Muscle of back (tissue), 11 donors: ENCODE data around the gene FIGNL2. TPM values are rescaled to one million over a fixed set of nuclear protein-coding genes. Genes with fewer than 3 reads are reported as not detected.
"Not testable (repeated sequence)": the region's sequence is repeated elsewhere in the genome, so short reads cannot be mapped to it uniquely, and the experiment has no call there.

ENCODE experiments used
- DNase-seq, 3 donors: peaks; one replicate each; pipeline versions ENCODE4 v3.0.0 to v3.0.0-alpha.2; 2013
- polyA plus RNA-seq, 10 donors: library from polyadenylated mRNA; unstranded; fragments of 120-200 nt; gene quantifications; one replicate each; pipeline ENCODE4 v1.2.1, GENCODE V29; 2013; ENCODE audit not compliant: insufficient read length in 10 of 10

FIGNL2 gene
- polyA plus RNA-seq, 10 donors: 0.41 to 1.4 (median 0.86) TPM

DNA sequence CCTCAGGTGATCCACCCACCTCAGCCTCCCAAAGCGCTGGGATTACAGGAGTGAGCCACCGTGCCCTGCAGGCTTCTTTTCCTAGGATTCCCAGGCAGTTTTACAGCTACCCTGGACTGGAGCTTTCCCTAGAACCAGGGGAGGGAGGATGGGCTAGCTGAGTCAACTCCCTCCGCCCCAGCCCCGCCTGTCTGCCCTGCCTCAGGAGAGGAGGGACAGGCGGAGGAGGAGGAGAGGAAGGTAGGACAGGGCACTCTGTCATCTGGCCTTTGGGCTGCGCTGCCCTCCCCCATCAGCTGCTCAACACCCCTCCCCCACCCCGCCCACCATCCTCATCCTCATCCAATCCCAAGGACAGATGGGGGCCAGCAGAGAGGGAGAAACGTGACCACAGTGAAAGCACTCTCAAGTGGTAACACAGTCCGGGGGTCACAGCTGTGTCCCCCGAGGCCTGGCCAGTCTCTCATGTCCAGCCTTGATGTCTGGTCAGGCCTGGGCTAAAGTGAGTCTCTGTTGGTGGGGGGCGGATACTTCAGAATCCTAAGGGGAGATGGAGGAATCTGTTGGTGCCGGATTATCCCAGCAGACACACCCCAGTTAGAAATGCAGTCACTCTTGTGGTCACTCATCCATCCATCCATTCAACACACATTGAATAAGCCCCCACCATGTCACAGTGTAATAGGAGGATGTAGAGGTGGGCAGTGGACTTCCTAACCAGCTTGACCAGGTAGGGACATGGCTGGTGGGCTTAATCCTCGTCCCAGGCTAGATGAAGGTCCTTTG, 12.3 kb downstream of the FIGNL2 start:
- DNase-seq: no peak

DNA sequence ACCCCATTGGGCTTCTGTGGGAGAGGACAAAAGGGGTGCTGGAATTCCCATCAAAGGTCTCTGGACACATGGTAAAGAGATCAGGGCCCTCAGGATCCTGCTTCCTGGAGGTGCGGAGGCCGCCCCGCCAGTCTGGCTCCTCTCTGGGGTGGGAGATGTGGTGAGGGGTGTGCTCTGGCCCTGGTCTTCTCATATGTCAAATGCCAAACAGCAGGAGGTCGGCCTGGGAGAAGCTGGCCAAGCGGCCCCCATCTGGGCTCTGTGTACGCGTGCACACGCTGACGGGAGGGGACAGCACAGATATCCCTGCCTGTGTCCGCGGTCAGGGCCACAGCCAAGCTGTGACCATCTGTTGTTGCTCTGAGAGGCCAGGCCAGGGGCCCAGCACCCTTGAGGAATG, 14.1 kb downstream of the FIGNL2 start:
- DNase-seq: no peak

DNA sequence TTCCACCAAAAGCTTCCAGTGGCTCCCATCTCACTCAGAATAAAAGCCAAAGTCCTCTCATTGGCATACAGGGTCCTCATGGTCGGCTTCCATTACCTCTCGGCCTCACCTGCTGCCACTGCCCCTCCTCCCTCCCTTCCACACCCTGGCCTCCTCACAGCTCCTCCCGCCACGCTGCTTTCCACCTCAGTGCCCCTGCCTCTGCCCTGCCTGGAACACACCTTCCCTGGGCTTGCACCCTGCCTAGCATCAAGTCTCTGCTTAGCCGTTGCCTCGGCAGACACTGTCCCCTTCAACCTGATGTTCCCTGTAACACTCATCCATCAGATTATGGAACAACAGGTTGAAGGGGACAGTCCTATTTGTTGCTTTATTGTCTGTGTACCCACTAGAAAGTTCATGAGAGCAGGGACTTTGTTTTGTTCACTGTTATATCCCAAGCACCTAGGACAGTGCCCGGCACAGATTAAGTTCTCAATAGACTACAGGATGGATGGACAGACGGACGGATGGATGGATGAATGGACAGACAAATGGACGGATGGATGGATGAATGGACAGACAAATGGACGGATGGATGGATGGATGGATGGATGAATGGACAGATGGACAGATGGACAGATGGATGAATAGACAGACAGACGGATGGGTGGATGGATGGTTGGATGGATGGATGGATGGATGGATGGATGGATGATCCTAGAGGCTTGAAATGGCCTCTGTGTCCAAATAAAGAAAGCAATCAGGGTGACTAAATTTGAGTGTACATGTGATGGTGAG, 14.9 kb downstream of the FIGNL2 start:
- DNase-seq: no peak

DNA sequence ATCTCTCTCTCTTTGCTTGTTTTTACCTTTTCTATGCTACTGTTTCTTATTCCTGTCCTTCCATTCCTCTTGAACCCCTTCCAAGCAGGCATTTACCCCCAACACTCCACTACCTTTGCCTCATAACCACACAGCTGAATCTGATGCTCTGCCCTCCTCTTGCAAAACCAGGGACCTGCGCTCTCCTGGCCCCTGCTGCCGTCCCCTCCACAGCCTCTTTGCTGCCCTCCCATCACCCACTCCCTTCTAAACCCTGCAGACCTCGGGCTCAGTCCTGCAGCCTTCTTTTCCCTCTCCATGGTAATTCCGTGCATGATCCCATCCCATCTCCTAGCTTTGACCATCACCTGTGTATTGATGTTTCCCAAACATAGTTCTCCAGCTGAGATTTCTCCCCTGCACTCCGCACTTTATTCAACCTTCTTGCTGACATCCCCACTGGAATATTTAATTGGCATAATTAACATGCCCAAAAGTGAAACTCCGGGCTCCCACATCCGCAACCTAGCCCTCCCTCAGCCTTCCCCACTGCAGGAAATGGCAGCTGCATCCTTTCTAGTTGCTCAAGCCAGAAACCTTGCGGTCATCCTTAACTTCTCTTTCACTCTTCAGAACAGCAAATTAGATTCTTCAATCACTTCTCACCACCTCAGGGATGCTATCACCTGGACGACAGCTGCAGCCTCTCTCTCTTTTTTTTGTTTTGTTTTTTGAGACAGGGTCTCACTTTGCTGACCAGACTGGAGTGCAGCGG, 16.0 kb downstream of the FIGNL2 start:
- no peak for DNase-seq

DNA sequence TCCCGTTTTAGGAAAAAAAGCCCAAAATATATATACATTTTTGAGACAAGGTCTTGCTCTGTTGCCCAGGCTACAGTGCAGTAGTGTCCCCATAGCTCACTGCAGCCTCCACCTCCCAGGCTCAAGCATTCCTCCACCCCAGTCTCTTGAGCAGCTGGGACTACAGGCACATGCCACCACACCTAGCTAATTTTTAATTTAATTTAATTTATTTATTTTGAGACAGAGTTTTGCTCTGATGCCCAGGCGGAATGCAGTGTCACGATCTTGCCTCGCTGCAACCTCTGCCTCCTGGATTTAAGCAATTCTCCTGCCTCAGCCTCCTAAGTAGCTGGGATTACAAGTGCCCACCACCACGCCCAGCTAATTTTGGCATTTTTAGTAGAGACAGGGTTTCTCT, 16.7 kb downstream of the FIGNL2 start:
- not testable (repeated sequence) for DNase-seq

DNA sequence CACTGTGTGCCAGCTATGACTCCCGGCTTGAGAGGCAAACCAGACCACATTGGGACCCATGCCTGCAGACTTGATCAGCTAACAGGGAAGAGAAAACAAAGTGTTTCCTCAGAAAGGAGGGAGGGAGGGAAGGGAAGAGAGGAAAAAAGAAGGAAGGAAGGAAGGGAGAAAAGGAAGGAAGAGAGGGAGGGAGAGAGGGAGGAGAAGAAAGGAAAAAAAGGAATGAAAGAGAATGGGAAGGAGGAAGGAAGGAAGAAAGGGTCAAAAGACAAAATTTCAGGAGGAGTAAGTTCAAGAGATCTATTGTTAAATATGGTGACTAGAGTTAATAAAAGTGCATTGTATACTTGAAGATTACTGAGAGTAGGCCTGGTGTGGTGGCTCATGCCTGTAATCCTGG, 18.9 kb downstream of the FIGNL2 start:
- no peak for DNase-seq

DNA sequence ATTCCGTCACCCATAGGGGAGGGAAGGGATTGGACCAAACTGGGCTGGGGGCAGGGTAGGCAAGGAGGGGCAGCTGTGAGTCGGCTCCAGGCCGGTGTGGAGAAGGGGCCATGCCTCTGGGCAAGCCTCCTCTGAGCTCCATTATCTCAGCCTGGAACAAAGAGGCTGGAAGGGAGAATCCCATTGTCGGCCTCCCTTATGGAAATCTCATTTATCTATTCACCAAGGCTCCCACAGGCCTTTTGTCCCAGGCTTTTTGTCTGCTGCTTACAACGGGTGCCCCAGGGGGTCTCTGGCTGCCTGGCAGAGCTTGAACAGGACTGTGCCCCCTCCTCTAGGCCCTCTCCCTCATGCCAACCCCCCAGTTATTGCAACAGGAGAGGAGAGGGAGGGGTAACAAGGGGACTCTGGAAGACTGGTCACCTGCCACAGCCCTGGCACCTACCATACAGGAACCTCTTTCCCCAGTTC, 19.5 kb downstream of the FIGNL2 start:
- no peak for DNase-seq

DNA sequence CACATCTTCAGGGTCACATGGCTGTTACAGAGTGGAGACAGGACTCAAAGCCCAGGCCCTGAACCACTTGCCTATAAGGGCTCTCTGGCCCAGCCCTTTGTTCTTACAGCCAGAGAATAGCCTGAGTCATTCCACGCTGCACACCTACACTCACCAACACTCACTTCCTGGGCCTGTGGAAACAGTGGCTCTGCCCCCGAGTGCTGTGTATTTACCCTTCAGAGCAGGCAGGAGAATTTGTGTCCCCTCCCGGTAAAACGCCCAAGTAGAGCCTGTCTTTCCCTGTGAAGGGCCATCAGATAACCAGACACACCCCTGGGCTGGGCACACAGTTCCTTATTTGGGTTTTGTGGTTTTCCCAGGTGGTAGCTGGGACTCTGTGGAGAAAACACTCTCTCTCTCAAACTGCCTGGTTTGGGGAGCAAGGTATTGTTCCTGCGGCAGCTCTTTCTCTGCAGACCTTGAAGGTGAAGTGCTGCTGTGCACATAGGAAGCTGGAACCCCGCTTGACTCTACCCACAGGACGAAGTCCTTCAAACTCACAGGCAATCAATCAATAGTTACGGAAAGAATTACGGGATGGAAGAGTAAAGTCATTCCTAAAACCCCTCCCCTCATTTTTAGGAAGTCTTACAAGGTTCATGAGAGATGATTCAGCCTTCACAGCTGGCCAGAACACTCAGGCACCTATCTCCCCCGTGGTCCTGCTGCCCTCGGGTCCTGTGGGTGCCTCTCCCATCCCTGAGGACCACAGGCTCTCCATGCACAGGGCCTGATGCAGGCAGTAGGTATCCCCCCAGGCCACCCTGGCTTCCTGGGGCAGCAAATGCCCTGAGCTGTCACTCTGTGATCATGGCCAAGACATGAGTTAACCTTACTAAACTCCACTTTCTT, 20.3 kb downstream of the FIGNL2 start:
- DNase-seq: no peak

DNA sequence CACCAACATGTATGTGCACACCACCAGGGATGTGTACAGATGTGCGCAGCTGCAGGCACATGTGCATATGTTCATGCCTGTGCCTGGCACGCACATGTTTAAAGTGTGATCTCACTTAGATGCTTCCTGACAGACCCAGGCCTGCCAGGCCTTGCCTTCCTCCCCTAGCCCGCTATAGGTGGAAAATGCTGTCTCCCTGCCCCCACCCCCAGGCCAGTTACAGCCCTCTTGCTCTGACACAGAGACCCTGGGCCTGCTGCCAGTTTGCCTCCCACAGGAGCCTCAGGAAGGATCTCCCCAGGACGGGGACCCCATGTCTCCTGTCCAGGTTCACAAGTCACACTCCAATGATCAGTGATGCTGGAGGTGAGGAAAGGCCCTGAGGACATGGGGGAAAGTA, 21.6 kb downstream of the FIGNL2 start:
- DNase-seq: no peak

DNA sequence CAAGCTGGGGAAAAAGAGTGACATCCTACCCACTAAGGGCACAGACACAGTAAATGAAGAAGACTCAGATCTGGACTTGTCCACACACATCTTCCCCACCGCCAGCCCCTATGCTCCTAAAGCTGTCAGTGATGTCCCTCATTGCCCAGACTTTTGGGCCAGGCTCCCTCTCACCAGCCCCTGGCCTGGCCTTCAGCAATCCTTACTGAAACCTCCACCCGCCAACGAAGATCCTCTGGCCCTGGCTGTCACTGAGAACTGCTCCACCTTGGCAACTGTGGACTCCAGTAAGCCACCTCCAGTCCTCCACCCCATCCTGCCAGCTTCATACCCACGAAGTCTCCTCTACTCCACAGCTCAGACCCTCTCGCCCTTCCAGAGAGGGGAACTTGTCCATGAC, 23.3 kb downstream of the FIGNL2 start:
- no peak for DNase-seq

DNA sequence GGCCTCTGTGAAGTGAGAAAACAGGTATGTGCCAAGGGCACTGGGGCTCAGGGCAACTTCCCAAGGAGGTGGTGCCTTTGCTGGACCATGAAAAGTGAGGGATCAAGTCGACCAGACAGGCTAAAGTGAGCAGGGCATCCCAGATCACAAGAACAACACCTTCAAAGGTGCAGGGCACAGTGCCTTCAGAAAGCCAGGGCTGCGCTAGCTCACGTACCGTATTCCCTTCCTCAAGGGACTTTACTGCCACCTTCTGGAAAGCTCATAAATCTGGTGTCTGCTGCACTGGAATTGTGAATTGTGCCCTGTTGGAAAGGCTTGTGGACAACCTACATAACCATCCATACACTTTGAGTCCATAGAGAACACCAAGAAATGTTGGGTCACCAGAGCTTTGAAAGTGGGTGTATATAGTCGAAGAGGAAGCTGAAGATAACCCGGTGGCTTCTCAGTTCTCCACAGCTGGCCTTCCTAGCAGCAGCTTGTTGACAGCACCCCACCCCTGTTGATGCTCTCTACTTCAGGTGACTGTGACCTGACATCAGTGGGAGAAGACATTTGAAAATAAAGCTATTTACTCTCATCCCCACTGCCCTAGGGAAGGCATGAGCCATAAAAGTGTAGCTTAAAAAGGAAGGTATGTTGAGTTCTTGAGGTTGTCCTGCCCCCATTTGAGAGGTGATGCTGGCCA, 24.5 kb downstream of the FIGNL2 start:
- DNase-seq: no peak

DNA sequence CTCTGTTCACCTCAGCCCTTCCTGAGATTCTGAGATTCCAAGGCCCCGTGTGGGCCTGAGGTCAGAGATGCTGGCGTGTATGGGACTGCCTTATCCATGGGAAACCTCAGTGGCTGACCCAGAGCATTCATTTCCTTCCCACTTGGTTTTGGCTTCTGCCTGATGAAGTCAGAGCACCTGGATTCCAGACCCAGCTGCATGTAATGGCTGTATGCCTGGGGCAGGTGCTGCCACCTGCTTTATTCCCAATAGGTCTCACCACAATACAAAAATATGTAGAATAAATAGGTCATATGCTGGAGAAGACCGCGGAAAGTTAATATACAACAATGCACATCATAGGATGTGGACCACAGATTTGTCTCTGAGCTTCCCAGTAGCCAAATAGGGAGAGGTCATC, 25.6 kb downstream of the FIGNL2 start:
- no peak for DNase-seq

DNA sequence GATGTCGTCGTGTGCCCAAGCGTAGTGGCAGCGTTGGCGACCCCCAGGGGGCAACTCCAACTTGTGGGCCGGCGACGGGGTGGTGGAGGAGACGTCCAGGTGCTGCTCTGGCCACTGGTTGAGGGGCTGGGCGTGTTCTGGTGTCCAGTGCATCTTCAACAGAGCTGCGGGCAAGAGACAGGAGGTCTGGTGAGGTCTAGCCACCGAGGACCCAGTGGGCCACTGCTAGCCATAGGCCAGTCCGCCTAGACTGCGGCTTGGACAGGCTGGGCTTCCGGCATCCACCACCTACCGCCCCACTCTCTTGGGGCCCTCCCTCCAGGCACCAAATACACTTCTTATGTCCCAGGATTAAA, 26.3 kb downstream of the FIGNL2 start:
- DNase-seq: no peak

DNA sequence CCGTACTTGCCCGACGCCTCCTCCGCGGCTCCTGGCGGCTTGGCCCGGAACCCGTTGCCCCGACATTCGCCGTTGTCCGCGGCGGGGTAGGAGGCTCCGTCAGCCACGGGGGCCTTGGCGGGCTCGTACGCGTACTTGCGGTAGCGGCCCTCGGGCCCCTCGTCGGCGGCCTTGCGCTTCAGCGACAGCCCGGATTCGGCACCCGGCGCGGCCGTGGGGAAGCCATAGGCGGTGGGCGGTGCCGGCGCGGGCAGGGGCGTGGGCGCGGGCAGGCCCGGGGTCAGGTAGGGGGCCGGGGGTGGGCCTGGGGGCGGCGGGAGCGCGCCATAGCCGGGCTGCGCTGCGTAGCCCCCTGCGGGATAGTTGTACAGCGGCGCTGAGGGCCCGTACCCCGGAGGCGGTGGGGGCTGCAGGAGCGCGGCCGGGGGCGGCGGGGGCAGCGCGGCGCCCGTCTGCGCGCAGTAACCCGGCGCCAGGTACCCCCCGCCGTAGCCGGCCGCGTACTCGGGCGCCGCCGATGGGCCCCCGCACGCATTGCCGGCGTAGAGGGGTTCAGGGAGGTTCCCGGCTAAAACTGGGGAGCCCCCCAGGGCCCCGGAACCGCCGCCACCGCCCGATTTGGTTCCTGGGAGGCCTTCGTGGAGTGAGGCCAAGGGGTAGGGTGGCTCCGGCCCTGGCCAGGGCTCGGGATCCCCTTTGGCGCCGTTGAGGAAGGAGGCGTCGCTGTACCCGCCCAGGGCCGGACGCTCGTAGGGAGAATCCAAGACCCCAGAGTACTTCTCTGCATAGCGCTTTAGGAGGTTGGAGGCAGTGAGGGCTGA, 26.9 kb downstream of the FIGNL2 start:
- DNase-seq: no peak

DNA sequence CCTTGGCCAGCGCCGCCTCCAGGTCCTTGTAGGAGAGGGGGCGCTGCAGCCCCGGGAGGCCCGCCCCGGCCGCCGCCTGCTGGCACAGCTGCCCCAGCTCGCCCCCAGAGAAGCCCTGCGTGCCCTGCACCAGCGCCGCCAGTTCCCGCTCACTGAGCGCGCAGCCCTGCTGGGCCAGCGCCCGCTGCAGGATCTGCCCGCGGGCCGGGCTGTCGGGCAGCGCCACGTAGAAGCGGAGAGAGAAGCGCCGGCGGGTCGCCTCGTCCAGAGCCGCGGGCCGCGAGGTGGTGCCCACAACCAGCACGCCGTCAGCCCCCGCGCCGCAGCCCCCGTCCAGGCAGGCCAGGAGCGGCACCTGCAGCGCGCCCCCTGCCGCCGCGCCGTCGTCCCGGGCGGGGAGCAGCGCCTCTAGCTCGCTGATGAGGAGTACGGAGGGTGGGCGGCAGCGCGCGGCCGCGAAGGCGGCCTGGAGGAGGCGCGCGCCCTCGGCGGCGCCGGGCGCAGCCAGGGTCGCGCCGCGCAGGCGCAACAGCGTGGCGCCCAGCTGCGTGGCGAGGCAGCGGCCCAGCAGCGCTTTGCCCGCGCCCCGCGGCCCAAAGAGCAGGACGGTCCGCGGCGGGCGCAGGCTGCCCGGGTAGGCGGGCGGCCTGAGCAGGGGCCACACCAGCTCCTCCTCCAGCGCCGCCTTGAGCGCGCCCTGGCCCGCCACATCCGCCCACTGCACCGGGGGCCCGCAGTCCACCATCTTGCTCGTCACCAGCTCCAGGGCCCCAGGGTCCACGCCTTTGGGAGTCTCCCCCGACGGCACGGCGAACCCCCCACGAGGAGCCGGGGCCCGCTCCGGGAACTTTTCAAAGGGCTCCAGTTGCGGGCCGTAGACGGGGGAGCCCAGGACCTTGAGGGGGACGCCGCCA, 27.7 kb downstream of the FIGNL2 start:
- DNase-seq: peak; percentile 72 to 85 (median 79)

DNA sequence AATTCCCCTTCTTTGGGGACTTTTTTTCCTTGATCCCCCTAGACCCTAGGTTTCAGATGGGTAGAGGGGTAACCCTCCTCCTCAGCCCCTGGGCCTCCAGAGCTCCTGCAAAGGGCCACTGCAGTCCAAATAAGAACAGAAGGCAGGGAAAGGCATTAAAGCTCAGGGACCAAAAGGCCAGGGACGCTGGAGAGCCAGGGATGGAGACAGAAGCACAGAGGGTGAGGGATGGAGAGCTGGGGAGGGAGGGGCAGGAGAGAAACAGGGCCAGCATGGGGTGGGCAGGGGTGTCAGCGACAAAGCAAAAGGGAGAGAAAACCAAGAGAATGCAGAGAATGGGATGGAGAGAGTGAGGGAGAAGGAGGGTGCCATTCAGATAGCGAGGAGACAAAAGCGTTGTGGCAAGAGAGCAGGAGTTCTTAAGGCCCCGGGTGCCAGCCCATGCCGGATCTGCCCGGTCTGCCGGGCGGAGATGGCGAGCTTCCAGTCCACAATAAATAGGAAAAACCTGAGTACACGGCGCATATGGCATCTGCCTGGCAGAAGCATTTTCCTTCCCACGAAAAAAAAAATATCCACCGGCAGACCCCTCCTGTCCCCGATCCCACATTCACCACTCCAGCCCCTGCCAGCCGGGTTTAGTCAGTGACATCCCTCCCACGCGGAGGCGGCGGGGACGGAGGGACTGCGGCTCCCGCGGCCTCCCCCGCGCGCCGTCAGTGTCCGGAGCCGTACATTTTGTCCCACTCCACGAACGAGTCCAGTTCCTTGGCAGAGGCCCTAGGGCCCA, 28.6 kb downstream of the FIGNL2 start:
- no peak for DNase-seq

DNA sequence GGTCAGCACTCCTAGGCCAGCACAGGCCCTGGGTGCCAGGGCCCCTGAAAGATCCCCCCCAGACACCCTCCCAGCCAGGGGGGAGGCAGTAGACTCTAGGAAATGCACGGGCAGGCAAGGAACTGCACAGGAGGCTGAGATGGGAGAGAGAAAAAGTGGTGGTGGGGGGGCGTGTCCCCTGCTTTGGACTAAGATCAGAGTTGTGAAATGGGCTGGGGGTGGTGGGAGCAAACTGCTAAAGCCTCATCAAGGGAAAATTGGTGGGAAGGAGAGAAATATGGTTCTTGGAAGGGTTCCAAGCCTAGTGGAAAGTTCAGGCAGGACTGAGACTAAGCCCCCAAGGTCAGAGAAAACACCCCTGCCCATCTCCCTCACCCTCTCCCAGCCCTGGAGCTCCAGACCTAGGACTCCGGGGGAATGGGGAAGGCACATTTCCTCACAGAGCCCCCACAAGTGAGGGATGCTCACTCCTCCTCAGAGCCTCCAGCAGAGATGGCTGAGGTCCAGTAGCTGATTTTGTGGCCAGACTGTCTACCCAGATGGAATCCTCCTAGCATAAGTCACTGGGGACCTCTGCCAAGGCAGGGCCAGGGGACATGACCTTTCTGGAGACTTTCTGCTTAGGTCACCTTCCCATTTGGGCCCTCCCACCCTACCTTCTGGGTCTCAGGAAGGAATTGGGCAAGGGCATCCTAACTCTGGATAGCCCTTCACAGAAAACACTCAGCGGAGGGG, 29.8 kb downstream of the FIGNL2 start:
- peak in 1 of 3 donors; percentile 81 for DNase-seq
